Measurements from ENCODE around the gene NPY2R. TPM values are rescaled to one million over a fixed set of nuclear protein-coding genes. Genes with fewer than 3 reads are reported as not detected.

Gene NPY2R
- total and polyA plus RNA-seq, 2 donors, result 0.24 to 1.3 TPM

Other genes with a start within 250 kb of the NPY2R start
- 18.7 TPM for gene MAP9, start 168.3 kb downstream of the NPY2R start, total RNA-seq
- 5.7 TPM for gene MAP9, start 168.3 kb downstream of the NPY2R start, polyA plus RNA-seq